Measurements from ENCODE around the gene CA12.

DNA sequence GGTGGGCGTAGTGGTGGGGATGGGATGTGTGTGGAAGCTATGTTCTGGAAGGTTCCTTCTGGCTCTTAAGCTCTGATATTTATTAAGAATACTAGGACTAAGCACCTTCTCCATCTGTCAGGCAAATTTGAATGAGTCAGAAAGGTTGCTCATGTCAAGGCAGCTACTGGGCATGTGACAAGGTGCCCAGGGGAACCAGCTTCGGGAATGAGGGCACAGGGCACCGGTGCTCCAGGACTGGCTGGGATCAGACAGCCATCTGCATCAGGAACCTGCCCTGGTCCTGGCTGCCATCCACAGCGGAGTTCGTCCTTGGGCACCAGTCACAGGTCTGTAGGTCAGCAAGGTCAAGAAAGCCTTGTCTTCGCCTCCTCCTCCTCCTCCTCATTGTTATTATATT, 32.5 kb downstream of the CA12 start:
- TF ChIP-seq CTCF (IDR thresholded peaks at IDR 0.05) (no peak), POLR2AphosphoS5 (IDR thresholded peaks at IDR 0.05) (no peak), POLR2A (IDR thresholded peaks at IDR 0.05) (no peak)
